Right forelimb (tissue), 1 donor: Measurements from ENCODE around the gene SPN.
"Not testable (repeated sequence)": the region's sequence is repeated elsewhere in the genome, so short reads cannot be mapped to it uniquely, and the experiment has no call there.

Experiments
- DNase-seq: peaks from one replicate; pipeline ENCODE4 v3.0.0-alpha.2; 2018

The SPN gene, protein sequence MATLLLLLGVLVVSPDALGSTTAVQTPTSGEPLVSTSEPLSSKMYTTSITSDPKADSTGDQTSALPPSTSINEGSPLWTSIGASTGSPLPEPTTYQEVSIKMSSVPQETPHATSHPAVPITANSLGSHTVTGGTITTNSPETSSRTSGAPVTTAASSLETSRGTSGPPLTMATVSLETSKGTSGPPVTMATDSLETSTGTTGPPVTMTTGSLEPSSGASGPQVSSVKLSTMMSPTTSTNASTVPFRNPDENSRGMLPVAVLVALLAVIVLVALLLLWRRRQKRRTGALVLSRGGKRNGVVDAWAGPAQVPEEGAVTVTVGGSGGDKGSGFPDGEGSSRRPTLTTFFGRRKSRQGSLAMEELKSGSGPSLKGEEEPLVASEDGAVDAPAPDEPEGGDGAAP

DNA sequence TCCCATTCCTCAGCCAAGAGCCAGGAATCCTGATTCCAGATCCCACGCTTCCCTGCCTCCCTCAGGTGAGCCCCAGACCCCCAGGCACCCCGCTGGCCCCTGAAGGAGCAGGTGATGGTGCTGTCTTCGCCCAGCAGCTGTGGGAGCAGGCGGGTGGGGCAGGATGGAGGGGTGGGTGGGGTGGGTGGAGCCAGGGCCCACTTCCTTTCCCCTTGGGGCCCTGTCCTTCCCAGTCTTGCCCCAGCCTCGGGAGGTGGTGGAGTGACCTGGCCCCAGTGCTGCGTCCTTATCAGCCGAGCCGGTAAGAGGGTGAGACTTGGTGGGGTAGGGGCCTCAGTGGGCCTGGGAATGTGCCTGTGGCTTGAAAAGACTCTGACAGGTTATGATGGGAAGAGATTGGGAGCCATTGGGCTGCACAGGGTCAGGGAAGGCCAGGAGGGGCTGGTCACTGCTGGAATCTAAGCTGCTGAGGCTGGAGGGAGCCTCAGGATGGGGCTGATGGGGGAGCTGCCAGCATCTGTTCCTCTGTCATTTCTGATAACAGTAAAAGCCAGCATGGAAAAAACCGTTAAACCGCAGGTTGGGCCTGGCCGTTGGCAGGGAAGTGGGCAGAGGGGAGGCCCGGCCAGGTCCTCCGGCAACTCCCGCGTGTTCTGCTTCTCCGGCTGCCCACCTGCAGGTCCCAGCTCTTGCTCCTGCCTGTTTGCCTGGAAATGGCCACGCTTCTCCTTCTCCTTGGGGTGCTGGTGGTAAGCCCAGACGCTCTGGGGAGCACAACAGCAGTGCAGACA, at the start of gene SPN:
Gene SPN, plus strand, starts transcription at position 232 of the 791 bp plus-strand sequence. Its CDS starts 482 bp downstream, at position 714.
- DNase-seq = no peak

DNA sequence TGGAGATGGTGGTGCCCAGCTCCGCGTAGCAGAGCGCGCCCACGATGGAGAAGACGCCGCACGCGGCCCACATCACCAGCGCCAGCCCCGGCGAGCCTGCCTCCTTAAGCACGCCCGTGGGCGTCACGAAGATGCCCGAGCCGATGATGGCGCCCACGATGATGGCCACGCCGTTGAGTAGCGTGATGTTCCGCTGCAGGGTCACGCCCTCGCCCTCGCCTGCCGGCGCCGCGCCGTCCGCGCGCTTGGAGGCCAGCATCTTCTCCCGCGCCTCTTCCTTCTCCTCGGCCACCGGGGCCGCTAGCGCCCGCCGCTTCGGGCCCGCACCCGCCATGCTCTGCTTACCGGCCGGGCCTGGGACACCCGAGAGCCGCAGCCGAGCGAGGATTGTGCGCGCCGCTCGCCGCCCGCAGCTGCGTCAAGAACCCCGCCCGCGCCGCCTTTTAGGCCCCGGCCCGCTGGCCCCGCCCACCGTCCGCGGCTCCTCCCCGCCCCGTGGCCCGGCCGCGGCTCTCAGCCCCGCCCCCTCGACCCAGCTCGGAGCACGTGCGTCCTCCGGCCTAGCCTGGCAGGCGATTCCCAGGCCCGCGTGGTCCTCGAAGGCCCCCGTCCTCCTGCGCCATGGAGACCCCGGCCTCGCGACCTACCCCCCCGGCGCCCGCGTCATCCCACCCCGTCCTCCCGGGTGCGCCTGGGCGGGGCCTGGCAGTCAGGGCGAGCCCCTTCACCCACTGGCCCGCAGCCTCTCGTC, 49.6 kb upstream of the SPN start:
- DNase-seq = peak; percentile 86

DNA sequence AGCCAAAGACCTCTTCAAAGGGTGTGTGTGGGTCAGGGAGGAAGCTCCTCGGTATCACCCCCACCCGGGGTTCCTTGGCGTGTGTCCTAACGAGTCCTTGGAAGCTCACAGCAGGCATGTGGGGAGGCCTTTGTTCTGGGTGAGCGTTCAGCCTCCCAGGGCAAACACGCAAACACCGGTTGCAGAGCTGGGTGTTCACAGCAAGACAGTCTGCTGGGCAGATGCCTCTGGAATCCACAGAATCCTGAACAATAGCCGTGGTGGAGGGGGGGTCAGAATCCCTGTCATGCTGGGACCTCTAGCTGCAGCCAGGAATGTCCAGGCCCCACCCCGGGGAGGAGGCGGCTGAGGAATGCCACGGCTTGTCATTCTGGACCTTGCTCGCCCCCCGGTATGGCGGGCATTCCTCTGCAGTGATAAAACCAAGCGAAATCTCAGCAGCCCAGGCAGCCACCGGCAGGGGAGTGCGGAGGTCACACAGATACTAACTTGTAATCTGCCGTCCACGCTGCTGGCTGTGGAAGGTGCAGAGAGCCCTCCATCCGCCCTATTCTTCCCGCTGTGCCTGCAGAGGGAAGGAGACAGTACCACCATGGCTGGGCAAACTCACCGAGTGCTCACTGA, 48.2 kb upstream of the SPN start:
- peak; percentile 34 for DNase-seq

DNA sequence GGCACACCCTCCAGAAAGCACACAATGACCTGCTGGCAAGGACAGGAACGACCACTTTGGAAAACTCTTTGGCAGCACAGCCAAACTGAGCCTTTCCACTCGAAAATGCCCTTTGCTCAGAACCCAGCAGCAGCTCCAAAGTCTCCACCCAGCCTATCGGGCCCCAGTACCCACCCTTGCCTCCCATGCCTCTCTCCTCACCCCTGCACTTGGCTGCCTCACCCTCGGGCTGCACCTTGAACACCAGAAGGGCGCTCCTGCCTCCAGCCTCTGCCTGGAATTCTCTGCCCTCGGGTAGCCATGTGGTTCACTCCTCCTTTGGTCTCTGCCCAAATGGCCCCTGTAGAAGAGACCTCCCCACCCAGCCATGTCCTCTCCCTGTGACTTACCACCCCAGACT, 46.9 kb upstream of the SPN start:
- DNase-seq = not testable (repeated sequence)

DNA sequence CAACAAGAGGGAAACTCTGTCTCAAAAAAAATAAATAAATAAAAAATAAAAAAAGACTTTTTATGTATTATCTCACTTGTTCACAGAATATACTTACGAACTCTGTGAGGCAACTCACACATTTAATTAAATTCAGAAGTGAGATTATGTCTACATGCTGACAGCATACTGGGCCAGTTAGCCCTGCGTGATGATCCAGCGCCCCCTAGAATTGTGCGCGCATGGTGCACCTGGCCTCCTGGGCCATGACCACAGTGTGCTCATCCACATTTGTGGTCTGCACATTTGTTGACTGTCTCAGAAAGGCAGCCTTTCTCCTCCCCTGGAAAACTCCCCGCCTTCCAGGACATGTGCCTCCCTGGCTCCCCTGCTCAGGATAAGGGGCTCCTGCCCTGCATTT, 42.5 kb upstream of the SPN start:
- DNase-seq = not testable (repeated sequence)

DNA sequence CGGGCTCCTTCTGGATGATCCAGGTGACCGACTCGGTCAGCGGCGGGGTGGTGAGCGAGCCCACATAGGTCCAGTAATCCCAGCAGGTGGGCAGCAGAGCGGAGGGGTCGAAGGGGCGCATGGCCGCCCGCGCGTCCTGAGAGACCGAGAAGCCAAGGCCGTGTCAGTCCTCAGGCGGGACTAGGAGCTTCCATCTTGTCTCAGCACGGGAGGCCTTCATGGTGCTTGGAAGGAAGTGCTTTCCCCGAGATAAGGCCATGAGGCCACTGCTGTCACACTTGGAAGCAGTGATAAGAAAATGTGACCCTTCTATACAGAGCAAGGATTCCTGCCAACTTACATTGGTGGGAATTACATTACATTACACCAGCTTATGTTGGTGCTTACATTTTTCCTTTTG, 40.3 kb upstream of the SPN start:
- not testable (repeated sequence) for DNase-seq

DNA sequence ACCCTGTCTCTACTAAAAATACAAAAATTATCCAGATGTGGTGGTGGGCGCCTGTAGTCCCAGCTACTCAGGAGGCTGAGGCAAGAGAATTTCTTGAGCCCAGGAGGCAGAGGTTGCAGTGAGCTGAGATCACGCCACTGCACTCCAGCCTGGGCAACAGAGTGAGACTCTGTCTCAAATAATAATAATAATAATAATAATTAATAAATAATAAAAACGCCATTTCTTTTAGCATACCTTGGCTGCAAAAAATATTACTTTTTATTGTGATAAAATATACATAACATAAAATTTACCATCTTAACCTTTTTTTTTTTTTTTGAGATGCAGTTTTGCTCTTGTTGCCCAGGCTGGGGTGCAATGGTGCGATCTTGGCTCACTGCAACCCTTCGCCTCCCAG, 39.8 kb upstream of the SPN start:
- not testable (repeated sequence) for DNase-seq

DNA sequence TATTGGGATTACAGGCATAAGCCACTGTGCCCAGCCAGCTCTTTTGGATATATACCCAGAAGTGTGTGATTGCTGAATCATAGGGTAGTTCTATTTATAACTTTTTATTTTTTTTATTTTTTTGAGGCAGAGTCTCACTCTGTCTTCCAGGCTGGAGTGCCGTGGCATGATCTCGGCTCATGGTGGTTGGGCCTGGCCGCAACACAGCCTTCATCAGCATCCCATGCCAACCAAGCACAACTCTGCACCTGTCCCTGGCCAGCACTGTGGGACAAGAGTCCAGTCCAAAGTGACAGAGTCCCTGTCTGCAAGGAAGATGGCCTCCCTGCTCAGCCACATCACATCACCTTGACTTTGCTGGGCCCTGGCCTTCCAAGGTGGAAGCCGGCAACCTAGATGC, 37.9 kb upstream of the SPN start:
- not testable (repeated sequence) for DNase-seq

DNA sequence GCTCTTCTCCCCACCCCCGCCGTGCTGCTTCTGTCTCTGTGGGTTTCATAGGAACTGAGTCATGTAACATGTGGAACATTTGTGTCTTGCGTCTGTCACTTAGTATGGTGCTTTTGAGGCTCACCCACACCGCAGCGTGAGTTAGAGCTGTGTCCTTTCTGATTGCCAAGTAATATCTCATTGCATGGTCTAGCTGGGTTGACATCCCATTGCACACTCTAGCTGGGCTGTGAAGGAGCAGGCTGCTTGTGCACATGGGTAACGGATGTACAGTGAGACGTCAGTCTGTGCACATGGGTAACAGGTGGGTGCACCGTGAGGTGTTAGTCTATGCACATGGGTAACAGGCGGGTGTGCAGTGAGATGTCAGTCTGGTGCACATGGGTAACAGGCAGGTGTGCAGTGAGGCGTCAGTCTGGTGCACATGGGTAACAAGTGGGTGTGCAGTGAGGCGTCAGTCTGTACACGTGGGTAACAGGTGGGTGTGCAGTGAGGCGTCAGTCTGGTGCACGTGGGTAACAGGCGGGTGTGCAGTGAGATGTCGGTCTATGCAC, 36.2 kb upstream of the SPN start:
- not testable (repeated sequence) for DNase-seq

DNA sequence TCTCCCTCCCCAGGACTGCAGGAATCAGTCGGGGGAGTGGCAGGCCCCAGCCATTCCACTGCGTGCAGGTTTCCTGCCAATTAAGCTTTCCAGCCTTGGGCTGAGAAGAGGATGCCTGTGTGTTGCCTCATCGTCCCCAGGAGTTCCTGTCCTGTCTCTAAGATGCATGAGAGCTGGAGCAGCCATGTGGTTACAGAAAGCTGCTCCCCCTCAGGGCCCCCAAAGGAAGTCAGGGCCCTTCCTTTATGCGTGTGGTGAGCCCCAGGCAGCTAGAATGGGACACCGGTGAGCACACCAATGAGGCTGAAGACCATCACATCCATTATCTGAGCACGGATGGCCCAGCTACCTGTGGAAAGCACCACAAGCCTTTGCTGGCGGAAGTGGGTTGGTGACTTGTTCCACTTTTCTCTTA, 35.4 kb upstream of the SPN start:
- DNase-seq = not testable (repeated sequence)

DNA sequence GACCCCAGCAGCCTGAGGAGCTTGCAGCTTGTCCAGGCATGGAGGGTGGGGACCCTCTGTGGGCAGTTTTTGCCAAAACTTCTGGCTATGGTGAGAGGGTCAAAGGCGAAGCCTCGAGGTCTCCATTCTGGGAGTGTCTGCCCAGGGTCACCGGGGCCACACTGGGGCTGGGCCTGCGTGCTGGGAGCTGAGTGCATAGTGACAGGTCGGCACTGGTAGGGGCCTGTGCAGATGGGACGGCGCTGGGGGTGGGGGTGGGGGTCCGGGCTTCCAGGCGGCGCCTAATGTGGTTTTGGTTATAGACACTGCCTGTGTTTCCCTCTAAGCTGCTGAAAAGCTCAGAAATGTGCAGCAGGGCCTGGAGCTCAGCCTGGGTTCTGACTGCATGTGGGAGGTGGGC, 34.3 kb upstream of the SPN start:
- DNase-seq = not testable (repeated sequence)

DNA sequence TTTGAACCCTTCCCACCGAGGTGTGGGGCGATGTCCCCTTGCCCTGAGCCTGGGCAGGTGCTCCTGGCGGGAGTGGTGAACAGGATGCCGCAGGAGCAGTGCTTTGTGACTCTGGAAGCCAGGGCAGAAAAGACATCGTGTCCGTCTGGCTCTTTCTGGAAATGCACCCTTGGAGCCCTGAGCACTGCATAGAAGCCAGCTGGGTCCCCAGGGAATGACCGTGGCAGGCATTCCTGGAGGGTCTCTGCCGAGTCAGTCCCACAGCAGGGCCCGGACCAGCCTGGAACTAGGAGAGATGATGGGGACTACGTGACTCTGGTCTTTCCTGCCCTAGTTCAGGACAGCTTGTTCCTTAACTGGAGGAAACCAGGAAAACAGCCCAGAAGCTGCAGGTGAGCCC, 33.7 kb upstream of the SPN start:
- not testable (repeated sequence) for DNase-seq

DNA sequence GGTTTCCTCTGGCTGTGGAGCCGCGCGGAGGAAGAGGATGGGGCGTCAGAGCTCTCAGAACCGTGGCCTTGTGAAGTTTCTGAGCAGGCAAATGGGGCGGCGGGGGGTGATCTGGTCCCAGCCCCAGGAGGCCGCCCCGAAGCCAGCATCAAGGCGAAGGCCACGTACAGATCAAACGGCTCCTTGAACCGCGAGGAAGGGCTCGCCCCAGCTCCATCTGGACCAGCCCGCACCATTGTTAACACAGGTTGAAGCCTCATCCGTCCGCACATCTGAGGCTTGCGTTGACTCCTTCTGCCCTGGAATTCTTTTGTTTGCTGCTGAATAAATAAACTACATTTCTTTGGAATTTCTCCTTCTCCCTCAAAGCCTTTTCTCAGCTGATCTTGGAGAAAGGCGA, 31.4 kb upstream of the SPN start:
- DNase-seq = not testable (repeated sequence)

DNA sequence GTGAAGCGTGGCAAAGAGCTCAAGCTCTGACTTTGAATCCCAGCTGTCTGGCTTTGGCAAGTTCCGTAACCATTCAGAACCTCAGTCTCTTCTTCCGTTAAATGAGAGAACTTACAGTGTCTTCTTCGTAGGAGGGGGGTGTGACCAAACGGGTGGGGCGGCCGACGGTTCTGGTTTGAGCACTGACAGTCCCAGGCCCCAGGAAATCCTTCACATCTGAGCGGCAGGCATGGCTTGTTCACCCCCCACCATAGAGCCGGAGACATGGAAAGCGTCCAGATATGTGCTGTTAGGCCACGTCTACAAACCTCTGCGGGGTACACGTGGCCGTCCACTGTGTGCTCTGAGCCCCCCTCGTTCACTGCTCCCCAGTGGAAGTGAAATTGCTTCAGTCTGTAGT, 27.1 kb upstream of the SPN start:
- not testable (repeated sequence) for DNase-seq

DNA sequence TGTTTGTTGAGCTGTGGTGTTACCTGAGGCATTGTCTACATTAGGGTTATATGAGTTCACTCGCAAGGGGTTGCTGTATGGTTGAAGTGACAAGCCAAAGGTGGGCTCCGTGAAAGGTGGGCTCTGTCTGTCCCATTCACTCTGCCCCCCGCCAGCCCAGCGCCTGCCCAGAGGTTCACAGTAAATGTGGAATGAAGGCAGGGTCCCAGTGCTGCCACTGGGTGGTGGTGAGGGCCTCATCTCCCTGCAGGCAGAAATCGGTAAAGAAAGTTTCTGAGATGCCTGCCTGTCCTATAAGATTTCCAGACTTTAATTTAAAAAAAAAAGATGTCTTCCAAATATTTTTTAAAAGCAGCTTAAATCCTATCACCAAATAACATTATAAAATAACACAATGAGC, 26.7 kb upstream of the SPN start:
- not testable (repeated sequence) for DNase-seq

DNA sequence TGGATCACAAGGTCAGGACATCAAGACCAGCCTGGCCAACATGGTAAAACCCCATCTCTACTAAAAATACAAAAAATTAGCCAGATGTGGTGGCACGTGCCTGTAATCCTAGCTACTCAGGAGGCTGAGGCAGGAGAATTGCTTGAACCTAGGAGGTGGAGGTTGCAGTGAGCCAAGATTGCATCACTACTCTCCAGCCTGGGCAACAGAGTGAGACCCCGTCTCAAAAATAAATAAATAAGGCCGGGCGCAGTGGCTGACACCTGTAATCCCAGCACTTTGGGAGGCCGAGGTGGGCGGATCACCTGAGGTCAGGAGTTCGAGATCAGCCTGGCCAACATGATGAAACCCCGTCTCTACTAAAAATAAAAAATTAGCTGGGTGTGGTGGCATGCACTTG, 24.3 kb upstream of the SPN start:
- DNase-seq = not testable (repeated sequence)

DNA sequence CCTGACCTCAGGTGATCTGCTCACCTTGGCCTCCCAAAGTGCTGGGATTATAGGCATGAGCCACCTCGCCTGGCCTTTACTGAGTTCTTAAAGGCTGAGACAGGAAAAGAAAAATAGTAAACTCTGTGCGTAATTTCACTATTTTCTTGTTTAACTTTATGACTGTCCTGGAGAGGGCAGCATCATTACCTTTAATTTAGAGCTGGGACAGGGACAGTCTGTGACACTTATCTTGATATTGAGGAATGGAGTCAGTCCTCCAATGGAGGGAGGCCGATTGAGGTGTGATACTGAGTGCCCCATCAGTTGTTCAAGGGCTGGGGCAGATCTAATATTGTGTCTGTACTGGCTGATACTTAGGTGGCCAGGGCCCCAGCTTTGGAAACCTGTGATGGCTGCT, 21.5 kb upstream of the SPN start:
- no peak for DNase-seq

DNA sequence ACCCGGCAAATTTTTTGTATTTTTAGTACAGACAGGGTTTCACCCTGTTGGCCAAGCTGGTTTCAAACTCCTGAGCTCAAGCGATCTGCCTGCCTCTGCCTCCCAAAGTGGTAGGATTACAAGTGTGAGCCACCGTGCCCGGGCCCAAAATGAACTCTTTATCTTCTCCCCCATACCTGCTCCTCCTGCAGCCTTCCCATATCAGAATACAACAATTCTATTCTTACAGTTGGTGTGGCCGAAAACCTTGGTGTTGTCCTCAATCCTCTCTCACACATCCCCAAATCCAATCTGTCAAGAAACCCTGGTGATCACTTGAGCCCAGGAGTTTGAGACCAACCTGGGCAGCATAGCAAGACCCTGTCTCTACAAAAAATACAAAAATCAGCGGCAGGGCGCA, 19.5 kb upstream of the SPN start:
- DNase-seq = no peak

DNA sequence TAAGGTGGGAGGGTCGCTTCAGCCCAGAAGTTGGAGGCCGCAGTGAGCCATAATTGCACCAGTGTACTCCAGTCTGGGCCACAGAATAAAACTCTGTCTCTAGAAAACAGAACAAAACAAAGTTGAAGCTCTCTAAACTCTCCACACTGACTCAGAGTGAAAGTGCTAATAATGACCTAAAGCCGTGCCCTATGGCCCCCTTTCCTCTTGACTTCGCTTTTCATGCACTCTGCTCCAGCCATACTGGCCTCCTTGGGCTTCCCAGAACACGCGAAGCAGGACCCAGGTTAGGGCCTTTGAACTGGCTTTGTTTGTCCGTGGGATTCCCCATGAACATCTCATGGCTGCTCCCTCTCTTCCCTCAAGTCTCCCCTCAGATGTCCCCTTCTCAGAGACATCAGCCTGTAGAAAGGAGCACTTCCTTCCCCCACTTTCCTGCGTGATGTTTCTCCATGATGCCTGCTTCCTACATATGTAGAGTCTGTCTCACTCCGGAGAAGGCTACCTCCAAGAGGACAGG, 18.6 kb upstream of the SPN start:
- no peak for DNase-seq

DNA sequence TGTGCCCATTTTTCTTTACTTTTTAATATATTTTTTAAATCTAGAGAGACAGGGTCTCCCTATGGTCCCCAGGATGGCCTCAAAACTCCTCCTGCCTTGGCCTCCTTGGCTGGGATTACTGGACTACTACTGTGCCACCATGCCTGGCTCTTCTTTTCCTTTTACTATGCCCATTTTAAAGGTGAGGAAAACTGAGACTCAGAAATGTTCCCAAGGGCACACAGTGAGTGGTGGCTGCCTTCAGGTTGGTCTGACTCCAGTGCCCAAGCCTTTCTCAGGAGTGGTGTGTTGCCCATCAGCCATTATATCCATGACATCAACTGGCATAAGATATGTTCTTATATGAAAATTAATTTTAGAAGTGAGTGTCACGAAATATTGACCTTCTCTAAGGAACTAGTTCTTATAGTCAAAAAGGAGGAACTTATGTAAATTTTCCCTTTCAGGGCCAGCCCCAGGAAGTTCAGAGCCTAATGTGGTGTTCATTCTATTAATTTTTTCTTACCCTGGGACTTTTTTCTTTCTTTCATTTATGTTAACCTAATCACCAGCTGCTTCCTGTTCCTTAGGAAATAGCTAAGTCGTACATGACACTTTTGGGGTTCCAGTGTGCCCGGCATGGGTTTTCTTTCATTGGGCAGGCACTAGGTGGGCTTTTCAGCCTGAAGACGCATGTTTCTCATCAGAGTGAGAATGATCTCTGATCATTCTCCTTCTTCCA, 17.9 kb upstream of the SPN start:
- no peak for DNase-seq

DNA sequence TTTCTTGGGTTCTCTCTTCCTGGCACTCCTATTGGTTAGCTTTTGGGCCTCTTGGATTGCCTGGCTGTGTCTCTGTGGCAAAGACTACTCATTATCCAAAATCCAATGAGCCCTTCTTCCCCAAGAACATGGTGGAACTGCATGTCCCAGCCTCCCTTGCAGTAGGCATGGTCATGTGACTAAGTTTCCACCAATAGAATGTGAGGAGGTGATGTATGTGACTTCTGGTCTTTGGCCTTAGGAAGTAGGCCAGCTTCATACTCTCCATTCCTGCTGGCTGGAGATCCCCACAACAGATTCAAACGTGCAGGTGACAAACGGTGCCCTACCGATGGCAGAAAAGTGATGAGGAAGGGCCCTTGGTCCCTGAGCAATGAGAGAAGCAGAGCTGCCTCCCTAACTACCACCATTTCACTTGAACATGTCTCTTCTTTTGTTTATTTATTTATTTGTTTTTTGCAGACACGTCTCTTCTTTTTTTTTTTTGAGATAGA, 17.3 kb upstream of the SPN start:
- no peak for DNase-seq
